ENCODE results near the gene ANTXR1.

DNA sequence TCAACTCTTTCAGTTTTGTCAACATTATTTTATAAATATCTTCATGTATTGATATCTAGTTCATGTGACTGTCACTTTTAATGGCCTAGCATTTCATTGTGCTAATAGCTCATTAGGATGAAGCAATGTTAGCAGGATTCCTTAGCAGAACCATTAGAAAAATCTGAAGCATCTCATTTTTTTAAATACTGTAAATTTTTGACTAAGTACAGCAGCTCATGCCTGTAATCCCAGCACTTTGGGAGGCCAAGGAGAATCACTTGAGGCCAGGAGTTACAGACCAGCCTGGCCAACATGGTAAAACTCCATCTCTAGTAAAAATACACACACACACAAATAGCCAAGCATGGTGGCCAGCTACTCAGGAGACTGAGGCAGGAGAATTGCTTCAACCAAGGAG lies 15.6 kb upstream of the ANTXR1 start:
- TF ChIP-seq, protein P1, sequence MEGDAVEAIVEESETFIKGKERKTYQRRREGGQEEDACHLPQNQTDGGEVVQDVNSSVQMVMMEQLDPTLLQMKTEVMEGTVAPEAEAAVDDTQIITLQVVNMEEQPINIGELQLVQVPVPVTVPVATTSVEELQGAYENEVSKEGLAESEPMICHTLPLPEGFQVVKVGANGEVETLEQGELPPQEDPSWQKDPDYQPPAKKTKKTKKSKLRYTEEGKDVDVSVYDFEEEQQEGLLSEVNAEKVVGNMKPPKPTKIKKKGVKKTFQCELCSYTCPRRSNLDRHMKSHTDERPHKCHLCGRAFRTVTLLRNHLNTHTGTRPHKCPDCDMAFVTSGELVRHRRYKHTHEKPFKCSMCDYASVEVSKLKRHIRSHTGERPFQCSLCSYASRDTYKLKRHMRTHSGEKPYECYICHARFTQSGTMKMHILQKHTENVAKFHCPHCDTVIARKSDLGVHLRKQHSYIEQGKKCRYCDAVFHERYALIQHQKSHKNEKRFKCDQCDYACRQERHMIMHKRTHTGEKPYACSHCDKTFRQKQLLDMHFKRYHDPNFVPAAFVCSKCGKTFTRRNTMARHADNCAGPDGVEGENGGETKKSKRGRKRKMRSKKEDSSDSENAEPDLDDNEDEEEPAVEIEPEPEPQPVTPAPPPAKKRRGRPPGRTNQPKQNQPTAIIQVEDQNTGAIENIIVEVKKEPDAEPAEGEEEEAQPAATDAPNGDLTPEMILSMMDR (conservative IDR thresholded peaks at IDR 0.05) = no peak
- no peak for TF ChIP-seq ZFX (IDR thresholded peaks at IDR 0.05)

Data from C4-2B (cell line).